HG02938 (cell line): ENCODE data around the gene IL20RB.
"Not testable (repeated sequence)": the region's sequence is repeated elsewhere in the genome, so short reads cannot be mapped to it uniquely, and the experiment has no call there.

Experiments
- ATAC-seq: cut with Tn5 transposase; IDR thresholded peaks from one replicate; pipeline ENCODE4 v1.9.1; 2021; ENCODE audit warnings: mild to moderate bottlenecking, moderate library complexity; ENCODE audit not compliant: unreplicated experiment

IL20RB gene

DNA sequence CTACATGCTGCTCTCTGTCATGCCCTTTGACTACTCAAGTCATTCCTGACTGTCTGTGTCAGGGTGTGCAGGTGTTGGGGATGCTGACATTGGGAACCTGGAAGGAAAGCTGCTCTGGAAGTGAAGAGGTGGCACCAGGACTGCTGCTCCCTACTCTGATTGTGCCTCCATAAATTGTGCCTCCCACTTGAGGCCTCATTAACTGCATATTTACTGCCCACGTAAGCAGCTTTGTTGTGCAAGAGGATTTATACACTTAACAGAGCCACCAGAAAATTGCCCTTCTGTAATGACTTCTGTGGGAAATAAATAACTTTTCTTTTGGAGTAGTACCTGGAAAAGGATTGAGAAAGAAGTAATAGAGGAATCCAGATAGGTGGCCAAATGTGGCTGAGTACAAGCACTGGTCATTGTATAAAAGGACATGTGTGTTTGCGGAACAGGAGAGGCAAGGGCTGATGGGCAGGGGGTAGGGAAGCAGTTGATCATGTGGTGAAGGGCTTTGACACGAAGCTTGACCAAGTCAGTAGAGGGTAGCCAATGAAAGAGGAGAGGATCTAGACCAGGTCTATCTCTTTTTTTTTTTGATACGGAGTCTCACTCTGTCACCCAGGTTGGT lies 24.8 kb downstream of the IL20RB start:
- ATAC-seq = no peak

DNA sequence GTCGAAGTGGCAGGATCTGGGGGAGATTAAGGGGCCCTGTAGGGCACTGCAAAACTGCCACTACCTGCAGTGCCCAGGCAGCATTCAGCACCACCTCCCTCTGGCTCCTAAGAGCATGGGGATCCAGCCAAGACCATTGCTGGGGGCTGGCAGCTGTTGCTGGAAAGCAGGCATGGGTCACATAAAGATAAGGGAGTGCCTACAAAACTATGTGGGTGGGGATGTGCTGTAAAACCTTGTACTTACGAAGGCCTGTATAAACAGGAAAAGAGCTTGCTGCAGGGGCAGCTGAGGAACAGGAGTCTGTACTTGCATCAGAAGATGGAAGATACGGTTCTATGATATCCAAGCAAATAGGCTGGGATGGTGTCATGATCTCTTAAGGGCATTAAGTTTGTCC lies 27.1 kb downstream of the IL20RB start:
- no peak for ATAC-seq

DNA sequence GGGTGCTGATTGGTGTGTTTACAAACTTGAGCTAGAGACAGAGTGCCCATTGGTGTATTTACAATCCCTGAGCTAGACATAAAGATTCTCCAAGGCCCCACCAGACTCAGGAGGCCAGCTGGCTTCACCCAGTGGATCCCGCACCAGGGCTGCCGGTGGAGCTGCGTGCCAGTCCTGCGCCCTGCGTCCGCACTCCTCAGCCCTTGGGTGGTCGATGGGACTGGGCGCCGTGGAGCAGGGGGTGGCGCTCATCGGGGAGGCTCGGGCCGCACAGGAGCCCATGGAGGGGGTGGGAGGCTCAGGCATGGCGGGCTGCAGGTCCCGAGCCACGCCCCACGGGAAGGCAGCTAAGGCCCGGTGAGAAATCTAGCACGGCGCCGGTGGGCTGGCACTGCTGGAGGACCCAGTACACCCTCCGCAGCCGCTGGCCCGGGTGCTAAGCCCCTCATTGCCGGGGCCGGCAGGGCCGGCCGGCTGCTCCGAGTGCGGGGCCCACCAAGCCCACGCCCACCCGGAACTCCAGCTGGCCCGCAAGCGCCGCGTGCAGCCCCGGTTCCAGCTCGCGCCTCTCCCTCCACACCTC lies 29.7 kb downstream of the IL20RB start:
- not testable (repeated sequence) for ATAC-seq

DNA sequence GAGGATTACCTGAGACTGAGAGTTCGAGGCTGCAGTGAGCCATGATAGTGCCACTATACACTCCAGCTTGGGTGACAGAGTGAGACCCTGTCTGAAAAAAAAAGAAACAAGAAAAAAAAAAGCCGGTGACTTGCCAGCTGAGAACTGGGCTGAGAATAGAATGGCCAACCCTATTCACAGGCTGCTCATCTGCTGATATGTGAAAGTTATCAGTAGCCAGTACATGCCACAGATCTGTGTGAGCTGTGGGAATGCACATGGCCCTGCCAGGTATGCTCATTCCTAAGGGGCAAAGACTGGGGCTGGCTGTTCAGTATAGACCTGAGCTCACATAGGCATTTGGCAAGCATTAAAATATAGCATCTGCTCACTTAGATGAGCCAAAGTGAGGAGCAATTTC lies 30.9 kb downstream of the IL20RB start:
- no peak for ATAC-seq

DNA sequence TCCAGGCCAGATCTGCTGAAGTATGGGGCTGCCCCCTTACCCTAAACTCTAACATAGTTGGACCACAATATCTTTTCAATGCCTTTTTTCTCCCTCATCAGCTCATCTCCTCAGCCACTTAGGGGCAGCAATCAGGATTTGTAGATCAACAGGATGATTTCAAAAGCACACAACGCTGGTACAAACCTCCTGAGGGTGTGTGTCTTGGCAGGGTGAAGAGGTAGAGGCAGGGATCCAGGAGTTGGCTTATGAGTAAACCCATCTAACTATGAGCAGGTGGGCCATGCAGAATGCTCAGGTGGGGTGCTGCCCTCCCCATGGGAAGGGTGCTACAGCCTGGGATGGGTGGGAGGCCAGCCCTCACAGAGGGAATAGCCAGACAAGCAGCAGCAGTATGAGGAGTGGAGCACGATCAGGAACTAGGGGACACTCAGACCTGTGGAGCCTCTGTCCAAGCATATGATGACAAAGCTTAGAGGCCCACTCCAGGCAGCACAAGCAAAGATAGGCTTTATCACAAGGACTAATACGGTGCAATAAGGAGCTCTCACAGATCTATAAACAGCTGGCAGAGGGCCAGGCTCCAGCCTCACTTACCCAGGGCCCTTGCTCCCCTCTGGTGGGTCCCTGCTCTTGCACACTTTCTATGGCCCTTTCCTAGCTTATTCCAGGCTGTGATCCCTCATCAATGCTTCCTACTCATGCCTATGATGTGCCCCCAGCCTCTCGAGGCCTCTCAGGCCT lies 32.2 kb downstream of the IL20RB start:
- ATAC-seq = no peak

DNA sequence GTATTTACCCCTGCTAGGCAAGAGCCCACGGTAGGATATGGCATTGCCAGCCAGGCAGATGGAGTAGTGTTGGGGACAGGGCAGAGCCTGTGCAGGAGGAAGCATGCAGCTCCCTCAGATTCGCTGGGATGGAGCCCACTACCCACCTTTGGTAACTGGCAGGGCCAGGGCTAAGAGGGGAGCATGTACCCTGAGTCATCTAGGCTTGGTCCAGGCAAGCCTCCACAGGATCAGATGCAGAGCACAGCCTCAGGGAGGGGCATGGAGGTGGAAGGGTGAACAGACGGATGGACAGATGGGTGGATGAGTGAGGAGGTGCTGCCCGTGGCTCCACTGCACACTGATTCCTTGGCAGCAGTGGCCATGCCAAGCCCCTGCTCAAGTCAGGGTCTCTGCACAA lies 33.0 kb downstream of the IL20RB start:
- ATAC-seq = no peak

DNA sequence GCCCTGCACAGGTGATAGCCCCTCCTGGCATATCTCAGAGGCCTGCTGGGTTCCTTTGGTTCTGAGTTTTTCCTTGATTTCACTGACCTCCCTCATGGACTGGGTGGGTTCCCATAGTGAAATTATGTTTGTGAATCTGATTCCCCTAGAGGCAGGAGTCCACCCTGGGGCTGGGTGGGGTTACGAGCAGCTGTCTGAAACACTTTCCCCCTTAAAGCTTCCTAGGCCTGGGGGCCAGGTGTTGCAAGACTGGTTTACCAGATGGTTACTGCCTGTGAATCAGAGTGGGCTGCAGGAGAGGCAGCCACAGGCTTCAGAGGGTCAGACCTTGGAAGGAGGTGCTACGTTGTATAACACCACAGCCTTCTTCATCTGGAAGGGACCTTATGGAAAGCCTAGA lies 34.3 kb downstream of the IL20RB start:
- ATAC-seq = no peak

DNA sequence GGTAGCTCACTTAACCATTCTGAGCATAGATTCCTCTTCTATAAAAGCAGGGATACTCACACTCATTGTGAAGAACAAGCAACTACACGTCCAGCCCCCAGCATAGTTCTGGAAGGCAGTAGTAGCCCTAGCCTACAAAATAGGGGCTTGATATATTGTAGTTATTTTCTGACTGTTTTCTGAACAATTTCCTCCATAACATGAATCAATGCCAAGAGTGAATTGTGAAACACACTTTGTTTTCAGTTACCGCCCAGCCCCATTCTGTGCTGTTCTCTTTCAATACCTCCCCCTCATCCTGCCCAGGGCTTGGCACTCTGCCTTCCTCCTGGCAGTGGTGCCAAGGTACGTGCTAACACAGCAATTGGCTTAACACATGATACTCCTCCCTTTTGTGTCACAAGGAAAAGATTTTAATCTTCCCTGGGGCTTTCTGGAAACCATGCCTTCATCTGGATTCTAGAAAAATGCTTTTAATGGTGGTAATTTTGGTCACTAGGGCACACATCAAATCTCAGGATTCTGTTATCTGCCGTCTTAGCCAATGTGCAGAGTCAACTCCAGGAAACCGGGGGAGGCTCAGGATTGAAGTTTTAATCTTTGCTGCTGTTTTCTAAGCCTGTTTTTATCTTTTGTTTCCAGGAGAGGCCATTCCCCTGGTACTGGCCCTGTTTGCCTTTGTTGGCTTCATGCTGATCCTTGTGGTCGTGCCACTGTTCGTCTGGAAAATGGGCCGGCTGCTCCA lies 37.2 kb downstream of the IL20RB start:
- ATAC-seq = no peak

DNA sequence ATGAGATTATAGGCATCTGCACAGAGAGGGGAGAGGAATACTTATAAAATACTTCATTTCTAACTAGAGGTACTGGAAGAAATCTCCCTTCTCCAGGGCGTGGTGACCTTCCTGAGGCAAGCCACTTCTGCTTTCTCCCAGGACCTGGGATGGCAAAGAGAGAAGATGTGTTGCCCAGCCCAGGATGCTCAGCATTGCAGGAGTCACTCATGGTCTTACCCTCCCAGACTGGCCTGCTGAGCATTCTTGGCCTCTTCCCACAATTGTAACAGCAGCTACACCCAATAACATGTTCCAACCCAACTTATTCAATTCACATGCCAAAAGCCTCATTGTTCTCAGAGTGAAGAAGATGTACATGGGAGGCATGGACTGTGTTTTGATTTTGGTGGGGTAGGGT lies 37.9 kb downstream of the IL20RB start:
- ATAC-seq = no peak

DNA sequence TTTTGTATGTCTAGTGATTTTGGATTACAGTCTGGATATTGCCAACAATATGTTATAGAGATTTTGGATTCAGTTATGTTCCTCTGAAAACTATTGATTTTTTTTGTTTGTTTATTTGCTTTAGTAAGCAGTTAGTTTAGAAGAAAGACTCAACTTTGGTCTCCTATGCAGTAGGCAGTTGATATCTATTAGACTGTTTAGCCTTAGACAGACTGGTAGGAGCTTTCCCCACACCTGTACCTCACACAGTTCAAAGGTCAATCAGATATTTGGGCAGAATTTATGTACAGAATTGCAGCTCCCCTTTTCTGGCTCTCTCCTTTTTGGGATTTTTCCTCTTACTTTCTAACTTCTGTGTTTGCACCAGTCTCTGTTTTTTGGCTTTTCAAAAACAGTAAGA lies 42.3 kb downstream of the IL20RB start:
- no peak for ATAC-seq

DNA sequence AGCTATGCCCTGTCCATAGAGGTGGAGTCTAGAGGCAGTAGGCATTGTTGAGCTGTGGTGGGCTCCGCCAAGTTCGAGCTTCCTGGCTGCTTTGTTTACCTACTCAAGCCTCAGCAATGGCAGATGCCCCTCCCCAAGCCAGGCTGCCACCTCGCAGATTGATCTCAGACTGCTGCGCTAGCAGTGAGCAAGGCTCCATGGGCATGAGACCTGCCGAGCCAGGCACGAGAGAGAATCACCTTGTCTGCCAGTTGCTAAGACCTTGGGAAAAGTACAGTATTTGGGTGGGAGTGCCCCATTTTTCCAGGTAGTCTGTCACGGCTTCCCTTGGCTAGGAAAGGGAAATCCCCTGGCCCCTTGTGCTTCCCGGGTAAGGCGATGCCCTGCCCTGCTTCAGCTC lies 49.6 kb downstream of the IL20RB start:
- ATAC-seq = not testable (repeated sequence)

DNA sequence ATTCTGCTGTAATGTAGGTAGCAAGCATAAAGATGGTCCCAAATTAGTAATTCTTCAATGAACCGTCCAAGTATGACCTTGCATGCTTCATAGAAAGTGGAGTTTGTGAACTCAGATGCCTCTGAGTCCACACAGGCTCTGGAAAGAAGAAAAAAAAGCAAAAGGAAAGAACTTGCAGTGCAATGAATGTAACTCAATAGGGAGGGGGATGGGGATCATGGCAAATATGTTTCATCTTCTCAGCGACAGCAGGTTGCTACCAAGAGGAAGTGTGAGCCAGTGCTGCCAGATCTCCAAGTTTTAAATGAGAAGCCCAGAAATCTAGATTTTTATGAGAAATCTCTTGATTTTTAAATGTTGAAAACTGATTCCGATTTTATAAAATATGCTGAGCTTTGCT lies 50.3 kb downstream of the IL20RB start:
- ATAC-seq = no peak

DNA sequence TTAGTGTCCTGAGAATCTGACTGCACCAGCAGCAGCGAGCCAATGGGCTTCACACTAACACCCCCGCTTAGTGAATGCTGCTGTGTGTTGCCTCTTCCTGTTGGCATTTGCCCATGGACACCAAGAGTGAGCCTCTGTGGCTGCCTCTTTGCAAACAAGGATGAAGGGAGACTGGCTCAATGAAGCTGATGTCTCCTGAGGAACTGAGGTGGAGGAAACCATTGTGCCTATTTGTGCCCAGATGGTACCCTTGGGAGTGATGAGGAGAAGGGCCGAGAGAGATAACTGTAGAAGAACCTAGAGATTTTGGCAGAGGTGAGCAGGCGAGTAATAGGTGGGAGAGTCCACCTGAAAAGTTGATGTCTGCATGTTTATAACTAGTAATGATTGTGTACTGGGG lies 51.2 kb downstream of the IL20RB start:
- no peak for ATAC-seq

DNA sequence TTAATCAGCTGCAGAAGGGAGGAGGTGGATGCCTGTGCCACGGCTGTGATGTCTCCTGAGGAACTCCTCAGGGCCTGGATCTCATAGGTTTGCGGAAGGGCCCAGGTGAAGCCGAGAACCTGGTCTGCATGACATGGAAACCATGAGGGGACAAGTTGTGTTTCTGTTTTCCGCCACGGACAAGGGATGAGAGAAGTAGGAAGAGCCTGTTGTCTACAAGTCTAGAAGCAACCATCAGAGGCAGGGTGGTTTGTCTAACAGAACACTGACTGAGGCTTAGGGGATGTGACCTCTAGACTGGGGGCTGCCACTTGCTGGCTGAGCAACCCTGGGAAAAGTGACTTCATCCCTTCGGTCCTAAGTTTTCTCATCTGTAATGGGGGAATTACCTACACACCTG lies 52.4 kb downstream of the IL20RB start:
- ATAC-seq = no peak

DNA sequence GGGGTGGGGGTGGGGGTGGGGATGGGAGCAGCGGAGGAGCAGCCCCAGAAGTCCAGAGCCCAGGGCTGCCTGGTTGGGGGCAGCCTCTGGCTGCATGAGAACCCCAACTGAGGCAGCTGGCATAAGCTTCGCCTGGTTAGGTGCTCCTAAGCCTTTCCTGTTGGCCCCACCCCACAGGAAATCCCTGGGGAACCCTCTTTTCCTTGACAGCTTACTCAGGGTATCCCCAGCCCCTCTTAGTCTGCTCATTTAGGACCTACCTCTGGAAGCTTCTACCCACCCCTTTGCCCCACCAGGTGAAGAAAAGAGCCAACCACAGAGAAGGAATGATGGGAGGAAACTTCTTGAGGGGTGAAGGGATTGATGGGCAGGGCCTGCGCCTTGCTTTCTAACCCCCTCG lies 53.4 kb downstream of the IL20RB start:
- no peak for ATAC-seq

DNA sequence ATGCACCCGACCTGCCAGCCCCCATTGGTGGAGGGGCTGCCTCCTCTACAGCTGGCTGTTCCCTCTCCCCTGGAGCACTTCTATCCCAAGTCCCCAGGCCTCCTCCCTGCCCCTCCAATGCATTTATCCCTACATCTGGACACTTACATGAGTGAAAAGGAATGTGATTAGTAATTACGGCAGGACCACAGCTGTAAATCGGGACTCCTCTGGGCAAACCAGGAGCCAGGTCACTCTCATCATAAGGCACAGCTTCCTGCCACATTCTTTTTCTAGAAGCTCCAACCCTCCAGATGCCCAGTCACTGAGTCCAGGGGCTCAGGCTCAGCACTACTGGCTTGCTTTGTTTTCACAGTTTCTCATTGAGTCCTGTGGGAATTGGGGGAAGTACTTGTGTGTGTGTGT lies 54.3 kb downstream of the IL20RB start:
- no peak for ATAC-seq

DNA sequence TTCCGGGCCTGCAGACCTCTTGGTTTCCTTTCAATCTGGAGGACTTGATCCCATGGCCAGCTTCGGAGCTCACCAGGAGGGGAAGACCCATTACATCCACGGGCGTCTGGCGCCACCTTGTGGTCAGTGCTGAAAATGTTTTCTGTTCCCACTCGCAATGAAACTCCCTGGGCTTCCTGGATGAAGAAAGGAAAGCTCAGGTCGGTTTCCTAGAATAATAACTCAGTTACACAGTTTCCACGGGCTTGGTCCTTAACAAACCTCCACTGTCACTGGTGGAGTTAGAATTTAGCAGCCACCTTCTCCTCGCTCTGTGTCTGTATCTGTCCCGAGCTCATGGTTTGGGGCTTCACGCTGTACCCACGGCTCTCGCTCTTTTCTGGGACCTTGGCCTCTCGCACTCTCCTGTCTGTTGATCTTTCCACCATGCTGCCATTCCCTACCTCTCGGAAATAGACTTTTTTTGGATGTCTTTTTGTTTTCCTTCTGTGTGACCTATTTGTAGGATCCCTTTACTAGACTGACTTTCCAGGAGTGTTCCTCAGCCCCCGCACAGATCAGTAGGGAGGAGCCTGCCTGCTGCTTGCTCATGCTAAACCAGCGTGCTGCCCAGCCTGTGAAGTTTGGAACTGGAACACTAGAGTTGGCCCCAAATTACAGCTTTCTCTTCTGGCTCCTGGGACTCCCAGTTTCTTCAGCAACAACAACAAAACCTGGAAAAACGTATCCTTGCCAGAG lies 56.3 kb downstream of the IL20RB start:
- peak; percentile 80 for ATAC-seq

DNA sequence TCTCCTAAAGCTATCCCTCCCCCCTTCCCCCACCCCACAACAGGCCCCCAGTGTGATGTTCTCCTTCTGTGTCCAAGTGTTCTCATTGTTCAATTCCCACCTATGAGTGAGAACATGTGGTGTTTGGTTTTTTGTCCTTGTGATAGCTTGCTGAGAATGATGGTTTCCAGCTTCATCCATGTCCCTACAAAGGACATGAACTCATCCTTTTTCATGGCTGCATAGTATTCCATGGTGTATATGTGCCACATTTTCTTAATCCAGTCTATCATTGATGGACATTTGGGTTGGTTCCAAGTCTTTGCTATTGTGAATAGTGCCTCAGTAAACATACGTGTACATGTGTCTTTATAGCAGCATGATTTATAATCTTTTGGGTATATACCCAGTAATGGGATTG lies 59.5 kb downstream of the IL20RB start:
- ATAC-seq = not testable (repeated sequence)

DNA sequence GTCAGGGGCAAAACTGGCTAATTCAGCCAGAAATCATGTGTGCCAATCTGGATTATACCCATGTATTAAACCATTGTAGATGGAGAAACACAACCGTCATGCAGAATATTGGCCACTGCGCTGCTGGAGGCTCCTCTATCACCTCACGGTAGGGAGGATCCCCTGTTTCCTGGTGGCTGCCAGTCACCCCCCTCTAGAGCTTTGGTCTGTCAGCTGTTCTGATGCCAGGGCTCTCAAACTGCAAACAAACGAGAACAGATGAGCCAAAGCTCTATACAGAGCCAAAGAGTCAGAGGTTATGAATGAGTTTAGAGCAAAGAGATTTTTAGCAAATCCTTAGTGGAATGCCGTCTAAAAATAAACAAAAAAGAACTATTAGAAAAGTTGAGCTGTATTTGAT lies 62.5 kb downstream of the IL20RB start:
- no peak for ATAC-seq

DNA sequence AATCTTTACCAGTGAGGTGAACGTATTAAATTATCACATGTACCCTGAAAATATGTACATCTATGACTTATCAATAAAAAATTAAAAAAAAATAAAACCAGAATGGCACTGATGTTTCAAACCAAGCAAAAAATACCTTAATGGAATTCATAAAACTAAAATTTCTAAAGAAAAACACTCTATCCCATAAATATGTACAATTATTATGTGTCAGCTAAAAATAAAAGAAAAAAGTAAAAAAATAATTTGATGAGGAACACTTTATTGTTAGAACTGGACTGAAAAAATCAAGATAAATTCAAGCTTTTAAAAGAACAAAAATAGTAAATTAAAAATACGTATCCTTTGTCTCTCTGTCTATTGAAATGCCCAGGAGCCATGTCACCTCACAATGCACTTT lies 63.1 kb downstream of the IL20RB start:
- ATAC-seq = no peak

DNA sequence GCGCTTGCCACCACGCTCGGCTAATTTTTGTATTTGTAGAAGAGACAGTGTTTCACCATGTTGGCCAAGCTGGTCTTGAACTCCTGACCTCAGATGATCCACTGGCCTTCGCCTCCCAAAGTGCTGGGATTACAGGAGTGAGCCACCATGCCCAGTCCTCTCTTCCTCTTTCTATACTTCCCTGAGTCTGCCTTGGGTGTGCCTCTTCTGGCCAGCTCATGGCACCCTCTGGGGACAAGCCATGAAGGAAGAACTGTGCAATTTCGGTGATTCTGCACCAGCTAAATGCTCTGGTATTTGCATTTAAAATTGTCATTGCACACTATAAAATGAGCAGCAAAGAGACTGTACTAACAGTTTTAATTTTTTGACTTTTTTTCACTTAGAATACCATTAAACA lies 66.6 kb downstream of the IL20RB start:
- ATAC-seq = no peak
